WTC11 (cell line): Measurements from ENCODE around the gene RAB24. TPM values are rescaled to one million over a fixed set of nuclear protein-coding genes. Genes with fewer than 3 reads are reported as not detected.
A peak's percentile ranks its signal among the peaks of the same experiment; 100 is the strongest.

ENCODE experiments used
- ATAC-seq: fragments of 200-7000 bp; cut with Tn5 transposase; 2 replicates; pipeline ENCODE4 v1.10.0; 2021; ENCODE audit warnings: mild to moderate bottlenecking, moderate library complexity
- CTCF ChIA-PET: fragments of 300-600 bp; sonication (Branson Sonifier 250); formaldehyde crosslinking; loops from one replicate; lab custom pipeline; 2021; ENCODE audit warnings: antibody characterized with exemption; lab: Charles Lee
- POLR2A ChIA-PET: fragments of 350-600 bp; sonication (Branson Sonifier 250); formaldehyde crosslinking; loops from one replicate; lab custom pipeline; 2021; ENCODE audit warnings: antibody characterized with exemption; lab: Charles Lee
- DNase-seq: peaks from one replicate; pipeline ENCODE4 v3.0.0; 2021; ENCODE audit warnings: low spot score
- H3K27ac Mint-ChIP-seq: 2 replicates; pipeline ENCODE4 v1.8.0; 2021; ENCODE audit warnings: mixed read lengths
- H3K27me3 Mint-ChIP-seq: 2 replicates; pipeline ENCODE4 v1.8.0; 2021; ENCODE audit warnings: low read depth, mild to moderate bottlenecking, moderate library complexity, mixed read lengths
- H3K36me3 Mint-ChIP-seq: 2 replicates; pipeline ENCODE4 v1.8.0; 2021; ENCODE audit warnings: mixed read lengths
- H3K4me1 Mint-ChIP-seq: 2 replicates; pipeline ENCODE4 v1.8.0; 2022; ENCODE audit warnings: mixed read lengths
- H3K4me3 Mint-ChIP-seq: 2 replicates; pipeline ENCODE4 v1.8.0; 2021; ENCODE audit warnings: mild to moderate bottlenecking, moderate library complexity, mixed read lengths
- H3K9me3 Mint-ChIP-seq: 2 replicates; pipeline ENCODE4 v1.8.0; 2021; ENCODE audit warnings: mixed read lengths
- AFF4 ChIP-seq: sonication (generic); formaldehyde crosslinking; IDR thresholded peaks from 2 replicates; pipeline ENCODE4 v1.8.1; 2023; ENCODE audit warnings: mild to moderate bottlenecking, missing genetic modification reagents, borderline replicate concordance
- ATF6 ChIP-seq: sonication (generic); formaldehyde crosslinking; IDR thresholded peaks from 2 replicates; pipeline ENCODE4 v1.8.1; 2023; ENCODE audit warnings: mild to moderate bottlenecking, missing genetic modification reagents
- FOXP1 ChIP-seq: sonication (generic); formaldehyde crosslinking; IDR thresholded peaks from 2 replicates; pipeline ENCODE4 v1.8.0; 2022; ENCODE audit warnings: missing genetic modification reagents, mild to moderate bottlenecking, moderate library complexity, borderline replicate concordance
- JAZF1 ChIP-seq: fragments of 250-450 bp; sonication (Bioruptor Pico); IDR thresholded peaks from 2 replicates; pipeline ENCODE4 v1.9.0; 2021; ENCODE audit warnings: moderate library complexity, mild to moderate bottlenecking, inconsistent platforms
- KAT7 ChIP-seq: sonication (generic); formaldehyde crosslinking; IDR thresholded peaks from 2 replicates; pipeline ENCODE4 v1.8.1; 2023; ENCODE audit warnings: missing genetic modification reagents, mild to moderate bottlenecking, borderline replicate concordance
- MXD4 ChIP-seq: fragments of 250-450 bp; sonication (Bioruptor Pico); IDR thresholded peaks from 2 replicates; pipeline ENCODE4 v1.8.0; 2021; ENCODE audit warnings: mild to moderate bottlenecking, moderate library complexity, borderline replicate concordance
- NR3C1 ChIP-seq: sonication (generic); formaldehyde crosslinking; conservative IDR thresholded peaks from 2 replicates; pipeline ENCODE4 v1.8.1; 2023; ENCODE audit warnings: low read depth, mild to moderate bottlenecking, missing genetic modification reagents
- OVOL2 ChIP-seq: fragments of 250-450 bp; sonication (Bioruptor Pico); IDR thresholded peaks from 2 replicates; pipeline ENCODE4 v1.9.0; 2021; ENCODE audit warnings: mild to moderate bottlenecking, borderline replicate concordance
- PREB ChIP-seq: sonication (generic); formaldehyde crosslinking; IDR thresholded peaks from 2 replicates; pipeline ENCODE4 v1.8.1; 2022; ENCODE audit warnings: mild to moderate bottlenecking, missing genetic modification reagents, moderate library complexity, borderline replicate concordance
- TP53 ChIP-seq: sonication (generic); formaldehyde crosslinking; IDR thresholded peaks from 2 replicates; pipeline ENCODE4 v1.8.1; 2023; ENCODE audit warnings: mild to moderate bottlenecking, missing genetic modification reagents
- ZBTB21 ChIP-seq: sonication (generic); formaldehyde crosslinking; IDR thresholded peaks from 2 replicates; pipeline ENCODE4 v1.8.1; 2023; ENCODE audit warnings: mild to moderate bottlenecking, missing genetic modification reagents, borderline replicate concordance
- ZNF232 ChIP-seq: sonication (generic); formaldehyde crosslinking; IDR thresholded peaks from 2 replicates; pipeline ENCODE4 v1.8.0; 2022; ENCODE audit warnings: mild to moderate bottlenecking, missing genetic modification reagents
- ZNF263 ChIP-seq: sonication (generic); formaldehyde crosslinking; IDR thresholded peaks from 2 replicates; pipeline ENCODE4 v1.8.1; 2022; ENCODE audit warnings: low read depth, mild to moderate bottlenecking, moderate library complexity, missing genetic modification reagents
- ZNF396 ChIP-seq: fragments of 250-450 bp; sonication (Bioruptor Pico); IDR thresholded peaks from 2 replicates; pipeline ENCODE4 v1.8.0; 2021; ENCODE audit warnings: mild to moderate bottlenecking, moderate library complexity, borderline replicate concordance
- ZNF423 ChIP-seq: fragments of 250-450 bp; sonication (Bioruptor Pico); IDR thresholded peaks from 2 replicates; pipeline ENCODE4 v2.1.2; 2022; ENCODE audit warnings: mild to moderate bottlenecking, moderate library complexity
- ZNF532 ChIP-seq: fragments of 250-450 bp; sonication (Bioruptor Pico); IDR thresholded peaks from 2 replicates; pipeline ENCODE4 v1.9.0; 2021; ENCODE audit warnings: mild to moderate bottlenecking, borderline replicate concordance
- ZSCAN18 ChIP-seq: fragments of 250-450 bp; sonication (Bioruptor Pico); IDR thresholded peaks from 2 replicates; pipeline ENCODE4 v2.1.2; 2022; ENCODE audit warnings: mild to moderate bottlenecking, moderate library complexity
- total RNA-seq: library from RNA; stranded (reverse); gene quantifications from 3 replicates; pipeline ENCODE4 v1.2.3, GENCODE V29; 2021

Gene RAB24
- total RNA-seq, 1 experiment from 2014 or later = 37.0 TPM

- no peak for TF ChIP-seq JAZF1
- no peak for TF ChIP-seq MXD4
- TF ChIP-seq PREB (CRISPR knock-in tag) = no peak
- no peak for TF ChIP-seq ZNF423
- no peak for TF ChIP-seq ZNF263 (CRISPR knock-in tag)
- no peak for TF ChIP-seq ZNF396 (CRISPR knock-in tag)
- TF ChIP-seq TP53 = no peak
- TF ChIP-seq ZBTB21 (CRISPR knock-in tag) = no peak
- TF ChIP-seq AFF4 (CRISPR knock-in tag) = no peak
- TF ChIP-seq NR3C1 (CRISPR knock-in tag) = no peak
- TF ChIP-seq ATF6 (CRISPR knock-in tag) = no peak
- TF ChIP-seq, all 79 proteins: peak for 0
- Mint-ChIP-seq H3K4me3 (peak overlapping the region; percentile 79), H3K4me1 (peaks cover 18% of the 10 kb centered on the region), H3K27me3 (no peaks in the 10 kb centered on the region), H3K36me3 (peaks cover 8% of the 10 kb centered on the region), H3K27ac (no peak overlapping the region), H3K9me3 (no peaks in the 10 kb centered on the region)
- DNase-seq (no peak), ATAC-seq (peak; percentile 0)
- POLR2A ChIA-PET = interaction anchor here (1.1 to 2.3 kb wide), 2 partner anchors 59 to 115 kb away, joined by 3 to 8 read pairs; partner anchors contain the start of gene GRK6
- CTCF ChIA-PET = interaction anchor here (0.5 to 4.5 kb wide), 9 partner anchors 10 to 225 kb away, joined by 3 to 91 read pairs (median 16); partner anchors contain the start of genes FGFR4 and PRR7
Observed at GRCh38 chr5:177311392-177311722, 7.8 kb upstream of the RAB24 start.

GRCh38 chr5:177310757-177311391, 7.4 kb upstream of the RAB24 start:
- peaks cover 18% of the 10 kb centered on the region for H3K4me1 Mint-ChIP-seq
- TF ChIP-seq ZNF423 = no peak
- peaks cover 13% of the 10 kb centered on the region for H3K36me3 Mint-ChIP-seq
- H3K9me3 Mint-ChIP-seq = no peaks in the 10 kb centered on the region
- H3K27me3 Mint-ChIP-seq = no peaks in the 10 kb centered on the region
- DNase-seq (no peak), ATAC-seq (no peak)
- peak overlapping the region; percentile 84 for H3K4me3 Mint-ChIP-seq
- POLR2A ChIA-PET = interaction anchor here (0.6 to 2.3 kb wide), 3 partner anchors 59 to 177 kb away, joined by 3 to 8 read pairs (median 4); no protein-coding TSS in a partner anchor
- H3K27ac Mint-ChIP-seq = no peak overlapping the region
- CTCF ChIA-PET = interaction anchor here (0.6 to 4.5 kb wide), 37 partner anchors 8 to 507 kb away, joined by 3 to 91 read pairs (median 13); partner anchors contain the start of genes FGFR4, LMAN2, NSD1 and PFN3

GRCh38 chr5:177310332-177310731, 6.8 kb upstream of the RAB24 start:
- no peak overlapping the region for H3K27ac Mint-ChIP-seq
- CTCF ChIA-PET = interaction anchor here (0.6 to 4.5 kb wide), 79 partner anchors 9 to 663 kb away, joined by 3 to 91 read pairs (median 5); partner anchors contain the start of genes FGFR4, GRK6, LMAN2 and NSD1
- TF ChIP-seq OVOL2 (CRISPR knock-in tag) (no peak), ZNF532 (CRISPR knock-in tag) (no peak), ZNF423 (no peak), ZNF232 (no peak), KAT7 (CRISPR knock-in tag) (no peak), ZSCAN18 (no peak), FOXP1 (CRISPR knock-in tag) (no peak)

More at GRCh38 chr5:177310332-177310731, 6.8 kb upstream of the RAB24 start:
- POLR2A ChIA-PET = interaction anchor here (0.6 to 1.2 kb wide), 4 partner anchors 137 to 211 kb away, joined by 3 to 6 read pairs (median 4); no protein-coding TSS in a partner anchor
- no peaks in the 10 kb centered on the region for H3K27me3 Mint-ChIP-seq
- peaks cover 18% of the 10 kb centered on the region for H3K4me1 Mint-ChIP-seq
- no peaks in the 10 kb centered on the region for H3K9me3 Mint-ChIP-seq
- H3K36me3 Mint-ChIP-seq = peaks cover 18% of the 10 kb centered on the region
- DNase-seq = no peak
- peak overlapping the region; percentile 84; the same call in 1 of the 2 replicates for H3K4me3 Mint-ChIP-seq
- ATAC-seq = no peak
